HS-27A (cell line): ENCODE data around the gene SCAF1.
A peak's percentile ranks its signal among the peaks of the same experiment; 100 is the strongest.

Source experiments
- DNase-seq: peaks from one replicate; pipeline ENCODE4 v3.0.0-alpha.2; 2012; ENCODE audit warnings: low read depth, missing footprints

SCAF1 gene

GRCh38 chr19:49665036-49665350, 23.0 kb downstream of the SCAF1 start:
- DNase-seq, result no peak

GRCh38 chr19:49665351-49666119, 23.5 kb downstream of the SCAF1 start, which contains the start of the genes BCL2L12 and IRF3:
TSS of gene BCL2L12 (plus strand) at chr19:49665933. CDS start at chr19:49666693, 760 bp downstream.
TSS of gene IRF3 (minus strand) at chr19:49665857. CDS start at chr19:49664838, 1,019 bp downstream.
- peak; percentile 97 for DNase-seq

GRCh38 chr19:49666120-49666444, 24.1 kb downstream of the SCAF1 start:
- no peak for DNase-seq

- DNase-seq, result no peak
Measured at GRCh38 chr19:49667473-49667872, 25.5 kb downstream of the SCAF1 start.

- DNase-seq, result no peak
Measured at GRCh38 chr19:49669516-49669915, 27.5 kb downstream of the SCAF1 start.

- DNase-seq, result no peak
Measured at GRCh38 chr19:49672131-49672919, 30.3 kb downstream of the SCAF1 start.

- DNase-seq, result no peak
Measured at GRCh38 chr19:49676136-49676783, 34.3 kb downstream of the SCAF1 start.

- peak; percentile 100 for DNase-seq
Measured at GRCh38 chr19:49676784-49677230, 34.8 kb downstream of the SCAF1 start.

GRCh38 chr19:49677231-49677900, 35.4 kb downstream of the SCAF1 start, which contains the start of gene PRMT1:
TSS of gene PRMT1 (plus strand) at chr19:49677271. CDS start at chr19:49677281, 10 bp downstream.
- no peak for DNase-seq

GRCh38 chr19:49677901-49678674, 36.1 kb downstream of the SCAF1 start:
- DNase-seq, result no peak

- no peak for DNase-seq
Measured at GRCh38 chr19:49678985-49679770, 37.2 kb downstream of the SCAF1 start.

GRCh38 chr19:49679771-49680413, 37.9 kb downstream of the SCAF1 start:
- no peak for DNase-seq

GRCh38 chr19:49680421-49681351, 38.7 kb downstream of the SCAF1 start:
- no peak for DNase-seq

GRCh38 chr19:49681830-49682229, 39.8 kb downstream of the SCAF1 start:
- DNase-seq, result no peak

- DNase-seq, result no peak
Measured at GRCh38 chr19:49682274-49682673, 40.3 kb downstream of the SCAF1 start.

GRCh38 chr19:49683814-49684250, 41.8 kb downstream of the SCAF1 start:
- no peak for DNase-seq

GRCh38 chr19:49684251-49684982, 42.4 kb downstream of the SCAF1 start:
- DNase-seq, result no peak

GRCh38 chr19:49684983-49685553, 43.1 kb downstream of the SCAF1 start:
- no peak for DNase-seq
